Measurements from ENCODE around the gene CADM2. TPM values are rescaled to one million over a fixed set of nuclear protein-coding genes. Genes with fewer than 3 reads are reported as not detected.

The CADM2 gene
- total RNA-seq, 1 experiment from 2014 or later: 0.64 TPM

GRCh38 chr3:85960793-85961192 is 1002.0 kb downstream of the CADM2 start:
- ATAC-seq (no peak), DNase-seq (ENCODE audit: low read depth, low spot score) (no peak)
- Histone ChIP-seq H3K27me3 (ENCODE audit: control insufficient read depth, insufficient read depth, low read length) (no peaks in the 10 kb centered on the region), H3K9me3 (ENCODE audit: control insufficient read depth, insufficient read depth, low read depth, low read length) (no peaks in the 10 kb centered on the region), H3K36me3 (ENCODE audit: control insufficient read depth, insufficient read depth, low read length) (no peaks in the 10 kb centered on the region), H3K27ac (ENCODE audit: low read length) (no peak overlapping the region), H3K4me1 (ENCODE audit: control insufficient read depth, insufficient read depth, low read length) (no peaks in the 10 kb centered on the region), H3K4me3 (ENCODE audit: low read depth in 2 of 2, low read length in 2 of 2) (no peak overlapping the region)
- ChIA-PET CTCF (no interaction called here), POLR2A (no interaction called here)
- BruUV-seq (replicated peaks): no TSS peak
- intact Hi-C loops (cut with micrococcal nuclease; ENCODE audit: unreplicated experiment) (no loop called here), in situ Hi-C loops (cut with HindIII; ENCODE audit: low pct_unique_long_range_greater_than_20kb, low sequenced_read_pairs) (no loop called here)
- TF ChIP-seq TCF7L2 (IDR thresholded peaks at IDR 0.05; ENCODE audit: low read depth, low read length): no peak
- no peak for TF ChIP-seq POLR2AphosphoS5 (IDR thresholded peaks at IDR 0.05; ENCODE audit: low read depth, low read length)
- TF ChIP-seq, protein P1, sequence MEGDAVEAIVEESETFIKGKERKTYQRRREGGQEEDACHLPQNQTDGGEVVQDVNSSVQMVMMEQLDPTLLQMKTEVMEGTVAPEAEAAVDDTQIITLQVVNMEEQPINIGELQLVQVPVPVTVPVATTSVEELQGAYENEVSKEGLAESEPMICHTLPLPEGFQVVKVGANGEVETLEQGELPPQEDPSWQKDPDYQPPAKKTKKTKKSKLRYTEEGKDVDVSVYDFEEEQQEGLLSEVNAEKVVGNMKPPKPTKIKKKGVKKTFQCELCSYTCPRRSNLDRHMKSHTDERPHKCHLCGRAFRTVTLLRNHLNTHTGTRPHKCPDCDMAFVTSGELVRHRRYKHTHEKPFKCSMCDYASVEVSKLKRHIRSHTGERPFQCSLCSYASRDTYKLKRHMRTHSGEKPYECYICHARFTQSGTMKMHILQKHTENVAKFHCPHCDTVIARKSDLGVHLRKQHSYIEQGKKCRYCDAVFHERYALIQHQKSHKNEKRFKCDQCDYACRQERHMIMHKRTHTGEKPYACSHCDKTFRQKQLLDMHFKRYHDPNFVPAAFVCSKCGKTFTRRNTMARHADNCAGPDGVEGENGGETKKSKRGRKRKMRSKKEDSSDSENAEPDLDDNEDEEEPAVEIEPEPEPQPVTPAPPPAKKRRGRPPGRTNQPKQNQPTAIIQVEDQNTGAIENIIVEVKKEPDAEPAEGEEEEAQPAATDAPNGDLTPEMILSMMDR (IDR thresholded peaks at IDR 0.05): no peak
- no peak for TF ChIP-seq SIN3A (IDR thresholded peaks at IDR 0.05; ENCODE audit: borderline replicate concordance, insufficient read depth, low read depth, low read length)
- TF ChIP-seq, protein P2, sequence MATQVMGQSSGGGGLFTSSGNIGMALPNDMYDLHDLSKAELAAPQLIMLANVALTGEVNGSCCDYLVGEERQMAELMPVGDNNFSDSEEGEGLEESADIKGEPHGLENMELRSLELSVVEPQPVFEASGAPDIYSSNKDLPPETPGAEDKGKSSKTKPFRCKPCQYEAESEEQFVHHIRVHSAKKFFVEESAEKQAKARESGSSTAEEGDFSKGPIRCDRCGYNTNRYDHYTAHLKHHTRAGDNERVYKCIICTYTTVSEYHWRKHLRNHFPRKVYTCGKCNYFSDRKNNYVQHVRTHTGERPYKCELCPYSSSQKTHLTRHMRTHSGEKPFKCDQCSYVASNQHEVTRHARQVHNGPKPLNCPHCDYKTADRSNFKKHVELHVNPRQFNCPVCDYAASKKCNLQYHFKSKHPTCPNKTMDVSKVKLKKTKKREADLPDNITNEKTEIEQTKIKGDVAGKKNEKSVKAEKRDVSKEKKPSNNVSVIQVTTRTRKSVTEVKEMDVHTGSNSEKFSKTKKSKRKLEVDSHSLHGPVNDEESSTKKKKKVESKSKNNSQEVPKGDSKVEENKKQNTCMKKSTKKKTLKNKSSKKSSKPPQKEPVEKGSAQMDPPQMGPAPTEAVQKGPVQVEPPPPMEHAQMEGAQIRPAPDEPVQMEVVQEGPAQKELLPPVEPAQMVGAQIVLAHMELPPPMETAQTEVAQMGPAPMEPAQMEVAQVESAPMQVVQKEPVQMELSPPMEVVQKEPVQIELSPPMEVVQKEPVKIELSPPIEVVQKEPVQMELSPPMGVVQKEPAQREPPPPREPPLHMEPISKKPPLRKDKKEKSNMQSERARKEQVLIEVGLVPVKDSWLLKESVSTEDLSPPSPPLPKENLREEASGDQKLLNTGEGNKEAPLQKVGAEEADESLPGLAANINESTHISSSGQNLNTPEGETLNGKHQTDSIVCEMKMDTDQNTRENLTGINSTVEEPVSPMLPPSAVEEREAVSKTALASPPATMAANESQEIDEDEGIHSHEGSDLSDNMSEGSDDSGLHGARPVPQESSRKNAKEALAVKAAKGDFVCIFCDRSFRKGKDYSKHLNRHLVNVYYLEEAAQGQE (IDR thresholded peaks at IDR 0.05; ENCODE audit: insufficient read depth in 1 of 2, low read depth in 2 of 2, low read length in 1 of 2): no peak

DNA sequence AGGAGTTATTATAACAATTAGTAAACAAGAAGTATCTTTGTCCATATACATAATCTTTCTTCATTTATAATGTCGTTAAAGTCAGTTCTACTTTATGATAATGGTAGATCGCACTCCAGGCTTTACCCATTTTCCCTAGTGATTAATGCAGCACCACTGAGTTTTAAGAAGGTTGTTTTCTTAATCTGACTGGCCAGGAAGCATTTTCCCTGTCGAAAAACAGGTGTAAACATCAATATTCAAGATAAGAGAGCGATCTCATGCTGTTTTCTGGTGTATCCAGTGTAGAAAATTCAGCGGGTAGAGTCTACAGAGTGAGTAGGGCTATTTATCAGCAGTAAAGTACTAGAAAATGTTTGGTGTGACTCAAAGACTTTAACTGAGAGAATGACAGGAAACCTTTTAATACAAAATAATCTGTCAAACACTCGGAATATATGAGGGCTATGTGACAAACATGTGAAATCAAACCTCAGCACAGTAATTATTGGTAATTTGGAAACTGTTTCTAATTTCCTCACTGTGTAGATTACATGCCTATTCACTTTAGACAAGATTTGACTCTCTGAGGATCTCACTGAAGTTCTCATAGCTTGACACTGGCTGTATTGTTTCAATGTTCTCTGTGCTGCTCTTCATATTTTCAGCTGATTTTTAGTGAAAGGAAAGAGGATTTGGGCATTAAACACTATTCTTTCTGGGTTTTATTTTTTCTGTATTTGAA is 1019.0 kb downstream of the CADM2 start:
- BruUV-seq (replicated peaks): no TSS peak
- intact Hi-C loops (cut with micrococcal nuclease; ENCODE audit: unreplicated experiment): no loop called here
- POLR2A ChIA-PET: no interaction called here

More for the DNA sequence above, 1019.0 kb downstream of the CADM2 start:
- TF ChIP-seq, protein P2 (IDR thresholded peaks at IDR 0.05; ENCODE audit: insufficient read depth in 1 of 2, low read depth in 2 of 2, low read length in 1 of 2): no peak
- TF ChIP-seq TCF7L2 (IDR thresholded peaks at IDR 0.05; ENCODE audit: low read depth, low read length): no peak
- TF ChIP-seq SIN3A (IDR thresholded peaks at IDR 0.05; ENCODE audit: borderline replicate concordance, insufficient read depth, low read depth, low read length): no peak
- TF ChIP-seq POLR2AphosphoS5 (IDR thresholded peaks at IDR 0.05; ENCODE audit: low read depth, low read length): no peak
- TF ChIP-seq, protein P1 (IDR thresholded peaks at IDR 0.05): no peak
- CTCF ChIA-PET: no interaction called here
- Histone ChIP-seq H3K4me3 (ENCODE audit: low read depth in 2 of 2, low read length in 2 of 2) (no peak overlapping the region), H3K27ac (ENCODE audit: low read length) (no peak overlapping the region), H3K27me3 (ENCODE audit: control insufficient read depth, insufficient read depth, low read length) (no peaks in the 10 kb centered on the region), H3K4me1 (ENCODE audit: control insufficient read depth, insufficient read depth, low read length) (no peaks in the 10 kb centered on the region), H3K36me3 (ENCODE audit: control insufficient read depth, insufficient read depth, low read length) (no peaks in the 10 kb centered on the region), H3K9me3 (ENCODE audit: control insufficient read depth, insufficient read depth, low read depth, low read length) (no peaks in the 10 kb centered on the region)
- ATAC-seq (no peak), DNase-seq (ENCODE audit: low read depth, low spot score) (no peak)
- in situ Hi-C loops (cut with HindIII; ENCODE audit: low pct_unique_long_range_greater_than_20kb, low sequenced_read_pairs): no loop called here
